COLO829 (cell line): Measurements from ENCODE around the gene KRT33B.
"Not testable (repeated sequence)": the region's sequence is repeated elsewhere in the genome, so short reads cannot be mapped to it uniquely, and the experiment has no call there.

Experiments used
- DNase-seq: peaks from one replicate; pipeline ENCODE4 v3.0.0; 2012; ENCODE audit warnings: low spot score

Gene KRT33B

GRCh38 chr17:41393294-41393693, 23.7 kb upstream of the KRT33B start:
- no peak for DNase-seq

GRCh38 chr17:41392278-41392677, 22.7 kb upstream of the KRT33B start:
- no peak for DNase-seq

- no peak for DNase-seq
Observed at GRCh38 chr17:41391535-41391934, 21.9 kb upstream of the KRT33B start.

DNA sequence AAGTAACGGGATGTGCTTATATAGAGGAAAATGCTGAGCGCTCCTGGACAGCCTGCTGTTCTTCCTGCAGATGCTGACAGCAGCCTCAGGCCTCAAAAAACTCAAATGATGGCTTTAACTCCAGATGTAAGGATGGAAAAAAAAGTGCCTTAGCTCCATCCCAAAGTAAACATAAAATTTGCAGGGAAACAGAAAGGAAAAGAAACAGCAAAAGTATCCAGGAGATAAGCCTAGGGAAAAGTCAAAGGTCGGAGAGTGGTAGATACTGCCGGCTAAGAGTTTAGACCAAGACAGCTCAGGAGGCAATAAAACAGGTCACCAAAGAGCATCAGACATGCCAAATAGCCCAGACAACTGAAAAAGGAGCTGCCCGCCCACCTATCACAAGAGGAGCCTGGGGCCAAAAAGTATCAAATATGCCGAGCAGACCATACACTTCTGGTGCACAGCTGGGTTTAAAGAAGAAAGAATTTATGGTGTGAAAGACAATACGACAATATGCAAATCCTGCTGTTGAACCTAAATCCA, 20.9 kb upstream of the KRT33B start:
- no peak for DNase-seq

- DNase-seq: no peak
Observed at GRCh38 chr17:41387670-41388069, 18.1 kb upstream of the KRT33B start.

DNA sequence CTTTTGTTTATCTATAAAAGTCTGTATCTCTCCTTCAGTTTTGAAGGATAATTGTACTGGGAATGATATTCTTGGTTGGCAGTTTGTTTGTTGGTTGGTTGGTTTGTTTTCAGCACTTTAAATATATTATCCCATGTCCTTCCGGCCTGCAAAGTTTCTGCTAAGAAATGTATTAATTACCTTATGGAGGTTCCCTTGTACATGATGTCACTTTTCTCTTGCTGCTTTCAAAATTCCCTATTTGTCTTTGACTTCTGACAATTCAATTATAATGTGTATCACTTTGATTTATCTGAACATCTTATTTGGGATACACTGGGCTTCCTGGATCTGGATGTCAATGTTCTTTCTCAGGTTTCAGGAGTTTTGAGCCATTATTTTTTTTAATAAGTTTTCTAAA, 16.6 kb upstream of the KRT33B start:
- no peak for DNase-seq

GRCh38 chr17:41383690-41384089, 14.1 kb upstream of the KRT33B start:
- DNase-seq: no peak

GRCh38 chr17:41382394-41382793, 12.8 kb upstream of the KRT33B start:
- no peak for DNase-seq

GRCh38 chr17:41381943-41382342, 12.3 kb upstream of the KRT33B start, which contains the start of gene KRT34:
KRT34 (minus strand) TSS chr17:41382306; CDS start chr17:41382246, 60 bp downstream.
- DNase-seq: not testable (repeated sequence)

- not testable (repeated sequence) for DNase-seq
Observed at GRCh38 chr17:41380091-41380490, 10.5 kb upstream of the KRT33B start.

DNA sequence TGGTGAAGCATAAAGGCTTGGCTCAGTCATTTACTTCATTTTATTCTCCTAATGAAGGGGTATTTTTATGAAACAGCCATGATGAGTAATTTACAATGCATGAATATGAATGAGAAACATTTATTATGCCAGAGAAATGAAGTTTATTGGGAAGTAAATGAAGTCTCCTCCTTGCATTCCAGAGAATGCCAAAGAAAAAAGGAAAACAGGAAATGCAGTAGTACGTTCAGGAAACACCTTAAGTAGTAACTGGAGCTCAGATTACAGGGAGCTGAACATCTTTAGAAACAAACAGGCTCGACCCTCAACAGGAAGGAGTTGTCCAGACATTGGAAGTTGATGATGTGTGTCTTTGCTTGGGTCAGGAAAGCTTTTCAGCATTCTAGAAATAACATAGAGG, 7.9 kb upstream of the KRT33B start:
- no peak for DNase-seq

GRCh38 chr17:41369023-41369422, 590 bp downstream of the KRT33B start:
- DNase-seq: no peak

- no peak for DNase-seq
Observed at GRCh38 chr17:41367426-41368075, 2.1 kb downstream of the KRT33B start.

- no peak for DNase-seq
Observed at GRCh38 chr17:41366070-41366469, 3.5 kb downstream of the KRT33B start.

GRCh38 chr17:41363881-41364280, 5.7 kb downstream of the KRT33B start:
- no peak for DNase-seq

DNA sequence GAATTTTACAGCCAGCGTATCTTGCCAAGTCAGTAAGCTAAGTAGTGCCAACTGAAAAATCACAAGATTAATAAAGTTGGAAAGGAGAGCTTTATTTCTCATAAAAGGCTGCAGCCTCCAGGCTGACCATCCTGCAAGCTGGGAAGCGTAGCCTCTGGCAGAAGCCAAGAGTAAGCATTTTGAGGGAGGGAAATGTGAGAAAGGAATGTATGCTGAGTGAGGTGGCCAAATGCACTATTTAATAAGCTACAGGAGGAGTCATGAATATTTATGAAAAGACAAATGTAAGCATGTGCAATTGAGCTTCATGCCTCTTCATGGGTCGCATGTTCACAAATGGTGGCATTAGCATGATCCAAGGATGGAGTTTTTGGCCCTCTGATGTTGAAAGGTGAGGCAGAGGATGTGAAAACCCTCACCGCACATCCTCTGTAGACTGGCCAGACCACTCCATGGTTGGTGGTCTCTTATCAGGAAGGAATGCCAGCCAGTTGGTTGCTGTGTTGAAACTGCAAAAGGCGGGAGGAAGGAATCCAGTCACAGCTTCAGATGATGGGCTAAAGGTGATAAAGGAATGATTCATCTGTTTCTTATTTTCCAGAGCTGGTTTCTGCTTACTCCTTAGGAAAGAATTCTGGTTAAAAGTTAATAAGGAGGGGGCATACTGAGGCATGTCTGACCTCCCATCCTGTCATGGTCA, 9.2 kb downstream of the KRT33B start:
- DNase-seq: no peak

- DNase-seq: no peak
Observed at GRCh38 chr17:41354536-41354935, 15.1 kb downstream of the KRT33B start.

GRCh38 chr17:41352597-41353366, 16.8 kb downstream of the KRT33B start:
- no peak for DNase-seq

GRCh38 chr17:41351177-41351576, 18.4 kb downstream of the KRT33B start:
- no peak for DNase-seq

GRCh38 chr17:41350381-41350878, 19.2 kb downstream of the KRT33B start, which contains the start of gene KRT33A:
KRT33A (minus strand) TSS chr17:41350828; CDS start chr17:41350767, 61 bp downstream.
- not testable (repeated sequence) for DNase-seq

- no peak for DNase-seq
Observed at GRCh38 chr17:41347869-41348760, 21.5 kb downstream of the KRT33B start.
